ENCODE measurements around the gene SP4.
"Not testable (repeated sequence)": the region's sequence is repeated elsewhere in the genome, so short reads cannot be mapped to it uniquely, and the experiment has no call there.

SP4 gene

GRCh38 chr7:21526007-21526406, 98.1 kb downstream of the SP4 start:
- no peak for DNase-seq (ENCODE audit: low read depth in 2 of 2)

GRCh38 chr7:21526448-21526847, 98.6 kb downstream of the SP4 start:
- no peak for DNase-seq (ENCODE audit: low read depth in 2 of 2)

GRCh38 chr7:21532485-21532884, 104.6 kb downstream of the SP4 start:
- not testable (repeated sequence) for DNase-seq (ENCODE audit: low read depth in 2 of 2)

GRCh38 chr7:21533646-21534045, 105.8 kb downstream of the SP4 start:
- not testable (repeated sequence) for DNase-seq (ENCODE audit: low read depth in 2 of 2)

- DNase-seq (ENCODE audit: low read depth in 2 of 2): not testable (repeated sequence)
Measured at GRCh38 chr7:21536445-21537118, 108.7 kb downstream of the SP4 start.

- DNase-seq (ENCODE audit: low read depth in 2 of 2): no peak
Measured at GRCh38 chr7:21538936-21539495, 111.1 kb downstream of the SP4 start.

- DNase-seq (ENCODE audit: low read depth in 2 of 2): peak; percentile 18 to 19
Measured at GRCh38 chr7:21542891-21543527, 115.1 kb downstream of the SP4 start, which contains the start of gene DNAH11. Gene DNAH11, plus strand, starts transcription at chr7:21543039. Its CDS starts 207 bp downstream, at chr7:21543246.

- no peak for DNase-seq (ENCODE audit: low read depth in 2 of 2)
Measured at GRCh38 chr7:21543528-21544302, 115.8 kb downstream of the SP4 start.

GRCh38 chr7:21544303-21544656, 116.4 kb downstream of the SP4 start:
- no peak for DNase-seq (ENCODE audit: low read depth in 2 of 2)

GRCh38 chr7:21544715-21545114, 116.8 kb downstream of the SP4 start:
- DNase-seq (ENCODE audit: low read depth in 2 of 2): no peak

GRCh38 chr7:21547501-21547900, 119.6 kb downstream of the SP4 start:
- no peak for DNase-seq (ENCODE audit: low read depth in 2 of 2)

GRCh38 chr7:21548491-21548890, 120.6 kb downstream of the SP4 start:
- no peak for DNase-seq (ENCODE audit: low read depth in 2 of 2)

- no peak for DNase-seq (ENCODE audit: low read depth in 2 of 2)
Measured at GRCh38 chr7:21550076-21550475, 122.2 kb downstream of the SP4 start.

GRCh38 chr7:21550821-21551531, 123.1 kb downstream of the SP4 start:
- no peak for DNase-seq (ENCODE audit: low read depth in 2 of 2)

GRCh38 chr7:21562385-21562784, 134.5 kb downstream of the SP4 start:
- no peak for DNase-seq (ENCODE audit: low read depth in 2 of 2)

All from stimulated activated CD8-positive, alpha-beta memory T cell treated with anti-CD3 and anti-CD28 coated beads, Interleukin-15, amount 100 ng/mL, for 48 hours (primary cell).